HEK293T (cell line): ENCODE results near the gene C6orf47.

Experiments used
- BHLHE40 ChIP-seq: fragments of 450-650 bp; IDR thresholded peaks from 2 replicates; pipeline ENCODE4 v1.6.1; 2016; ENCODE audit warnings: mild to moderate bottlenecking, moderate library complexity, borderline replicate concordance
- FOXA1 ChIP-seq: fragments of 450-650 bp; IDR thresholded peaks from 2 replicates; pipeline ENCODE4 v1.6.1; 2016; ENCODE audit warnings: mild to moderate bottlenecking
- FOXM1 ChIP-seq: fragments of 450-650 bp; IDR thresholded peaks from 2 replicates; pipeline ENCODE4 v1.6.1; 2017; ENCODE audit warnings: mild to moderate bottlenecking, borderline replicate concordance
- LEF1 ChIP-seq: fragments of 450-650 bp; IDR thresholded peaks from 2 replicates; pipeline ENCODE4 v1.6.1; 2017; ENCODE audit warnings: mild to moderate bottlenecking, borderline replicate concordance
- NFRKB ChIP-seq: fragments of 450-650 bp; IDR thresholded peaks from 2 replicates; pipeline ENCODE4 v1.6.1; 2016; ENCODE audit warnings: mild to moderate bottlenecking, moderate library complexity
- PKNOX1 ChIP-seq: fragments of 450-650 bp; IDR thresholded peaks from 2 replicates; pipeline ENCODE4 v1.6.1; 2016
- SP1 ChIP-seq: fragments of 450-650 bp; IDR thresholded peaks from 2 replicates; pipeline ENCODE4 v1.6.1; 2017
- TARDBP ChIP-seq: fragments of 450-650 bp; IDR thresholded peaks from 2 replicates; pipeline ENCODE4 v1.6.1; 2016
- ZNF384 ChIP-seq: fragments of 450-650 bp; IDR thresholded peaks from 2 replicates; pipeline ENCODE4 v1.6.1; 2016

DNA sequence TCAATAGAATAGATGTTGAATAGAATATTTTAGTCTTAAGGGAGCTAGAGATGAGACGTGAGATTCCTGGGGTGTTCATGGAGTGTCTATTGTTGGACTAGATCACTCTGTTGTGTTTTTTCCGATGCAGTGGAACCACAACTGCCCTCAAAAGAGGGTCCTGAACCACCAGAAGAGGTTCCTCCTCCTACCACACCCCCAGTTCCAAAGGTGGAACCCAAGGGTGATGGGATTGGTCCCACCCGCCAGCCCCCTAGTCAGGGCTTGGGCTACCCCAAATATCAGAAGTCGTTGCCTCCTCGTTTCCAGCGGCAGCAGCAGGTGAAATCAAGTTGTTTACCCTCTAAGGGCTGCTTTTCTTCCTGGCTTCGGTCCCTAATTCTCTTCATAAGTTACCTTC lies 31.6 kb downstream of the C6orf47 start:
- TF ChIP-seq ZNF384: no peak
- TF ChIP-seq FOXM1: no peak
- no peak for TF ChIP-seq SP1
- TF ChIP-seq TARDBP: no peak
- no peak for TF ChIP-seq LEF1
- no peak for TF ChIP-seq FOXA1
- TF ChIP-seq PKNOX1: no peak
- no peak for TF ChIP-seq BHLHE40
- no peak for TF ChIP-seq NFRKB
